HEK293 (cell line): Measurements from ENCODE around the gene PHF5A.

Experiments used
- CTCF ChIA-PET: fragments of 350-600 bp; formaldehyde crosslinking; extraction: SDS; loops from one replicate; lab custom pipeline; 2021; ENCODE audit warnings: antibody characterized with exemption; lab: Yijun Ruan, JAX
- POLR2A ChIA-PET: fragments of 300-600 bp; formaldehyde crosslinking; extraction: SDS; loops from one replicate; lab custom pipeline; 2020; ENCODE audit warnings: antibody characterized with exemption, inconsistent platforms; lab: Yijun Ruan, JAX
- H3K27ac ChIP-seq: fragments of 200-500 bp; sonication (Bioruptor generic); 2 replicates; pipeline ENCODE4 v1.5.1; 2014; ENCODE audit warnings: low read depth, low read length, control low read depth, inconsistent platforms; ENCODE audit errors: extremely low read depth
- H3K36me3 ChIP-seq, 2 experiments: fragments of 200-500 bp in 1 of 2; sonication (Bioruptor generic) in 1 of 2; 1 replicate in 1 of 2; 2 replicates in 1 of 2; pipeline ENCODE4 v1.5.1; 2014 to 2017; ENCODE audit warnings: inconsistent platforms in 2 of 2, low read length in 2 of 2; ENCODE audit not compliant: control insufficient read depth in 2 of 2, insufficient read depth in 1 of 2
- H3K4me1 ChIP-seq: fragments of 200-500 bp; sonication (Bioruptor generic); 2 replicates; pipeline ENCODE4 v1.5.1; 2014; ENCODE audit warnings: mild to moderate bottlenecking, low read length, inconsistent platforms; ENCODE audit not compliant: control insufficient read depth, insufficient read depth
- H3K4me3 ChIP-seq: 2 replicates; pipeline ENCODE4 v1.5.1; 2011; ENCODE audit warnings: low read depth, mild to moderate bottlenecking, control low read depth, low read length, moderate library complexity
- H3K9me3 ChIP-seq: fragments of 200-500 bp; sonication (Bioruptor generic); 2 replicates; pipeline ENCODE4 v1.5.1; 2014; ENCODE audit warnings: low read depth, low read length, inconsistent platforms; ENCODE audit not compliant: control insufficient read depth, insufficient read depth
- EGR2 ChIP-seq: fragments of 450-650 bp; formaldehyde crosslinking; IDR thresholded peaks from 2 replicates; pipeline ENCODE4 v1.5.1; 2016; ENCODE audit warnings: low read depth, missing biosample characterization, missing genetic modification characterization
- GFI1B ChIP-seq: fragments of 450-650 bp; formaldehyde crosslinking; IDR thresholded peaks from 2 replicates; pipeline ENCODE4 v1.5.1; 2016; ENCODE audit warnings: missing biosample characterization, missing genetic modification characterization
- GLIS2 ChIP-seq: fragments of 450-650 bp; formaldehyde crosslinking; IDR thresholded peaks from 2 replicates; pipeline ENCODE4 v1.5.1; 2016; ENCODE audit warnings: missing biosample characterization, missing genetic modification characterization
- INSM2 ChIP-seq: fragments of 450-650 bp; formaldehyde crosslinking; IDR thresholded peaks from 2 replicates; pipeline ENCODE4 v1.5.1; 2016; ENCODE audit warnings: missing biosample characterization, missing genetic modification characterization
- PATZ1 ChIP-seq: fragments of 450-650 bp; formaldehyde crosslinking; IDR thresholded peaks from 2 replicates; pipeline ENCODE4 v1.5.1; 2016; ENCODE audit warnings: missing biosample characterization, missing genetic modification characterization
- PRDM1 ChIP-seq: fragments of 450-650 bp; formaldehyde crosslinking; IDR thresholded peaks from 2 replicates; pipeline ENCODE4; 2016; ENCODE audit warnings: missing biosample characterization, missing genetic modification characterization
- PRDM10 ChIP-seq: fragments of 450-650 bp; formaldehyde crosslinking; IDR thresholded peaks from 2 replicates; pipeline ENCODE4 v1.5.1; 2016; ENCODE audit warnings: missing biosample characterization, missing genetic modification characterization
- SP2 ChIP-seq: fragments of 450-650 bp; formaldehyde crosslinking; IDR thresholded peaks from 2 replicates; pipeline ENCODE4 v1.5.1; 2016; ENCODE audit warnings: missing biosample characterization, missing genetic modification characterization
- TRIM28 ChIP-seq: IDR thresholded peaks from 2 replicates; pipeline ENCODE4 v1.6.1; 2011; ENCODE audit warnings: low read length, control low read depth, borderline replicate concordance
- ZFP37 ChIP-seq: fragments of 450-650 bp; formaldehyde crosslinking; IDR thresholded peaks from 2 replicates; pipeline ENCODE4 v1.5.1; 2016; ENCODE audit warnings: missing biosample characterization, missing genetic modification characterization
- ZFP69B ChIP-seq: fragments of 450-650 bp; formaldehyde crosslinking; IDR thresholded peaks from 2 replicates; pipeline ENCODE4 v1.5.1; 2016; ENCODE audit warnings: missing biosample characterization, missing genetic modification characterization
- ZNF148 ChIP-seq: fragments of 450-650 bp; formaldehyde crosslinking; IDR thresholded peaks from 2 replicates; pipeline ENCODE4 v1.5.0; 2017; ENCODE audit warnings: missing biosample characterization, missing genetic modification characterization, borderline replicate concordance
- ZNF169 ChIP-seq: fragments of 450-650 bp; formaldehyde crosslinking; IDR thresholded peaks from 2 replicates; pipeline ENCODE4 v1.5.1; 2016; ENCODE audit warnings: missing biosample characterization, missing genetic modification characterization
- ZNF221 ChIP-seq: fragments of 450-650 bp; formaldehyde crosslinking; IDR thresholded peaks from 2 replicates; pipeline ENCODE4 v1.5.1; 2017; ENCODE audit warnings: missing biosample characterization, missing genetic modification characterization, borderline replicate concordance
- ZNF24 ChIP-seq: fragments of 450-650 bp; formaldehyde crosslinking; IDR thresholded peaks from 2 replicates; pipeline ENCODE4 v1.5.1; 2016; ENCODE audit warnings: missing biosample characterization, missing genetic modification characterization
- ZNF266 ChIP-seq: fragments of 450-650 bp; formaldehyde crosslinking; IDR thresholded peaks from 2 replicates; pipeline ENCODE4 v1.5.1; 2016; ENCODE audit warnings: missing biosample characterization, missing genetic modification characterization, low read depth
- ZNF335 ChIP-seq: fragments of 450-650 bp; formaldehyde crosslinking; conservative IDR thresholded peaks from 2 replicates; pipeline ENCODE4 v1.5.1; 2016; ENCODE audit warnings: missing biosample characterization, missing genetic modification characterization
- ZNF350 ChIP-seq: fragments of 450-650 bp; formaldehyde crosslinking; IDR thresholded peaks from 2 replicates; pipeline ENCODE4 v1.5.0; 2017; ENCODE audit warnings: missing biosample characterization, mild to moderate bottlenecking, missing genetic modification characterization
- ZNF354C ChIP-seq: fragments of 450-650 bp; formaldehyde crosslinking; IDR thresholded peaks from 2 replicates; pipeline ENCODE4 v1.5.1; 2016; ENCODE audit warnings: missing biosample characterization, missing genetic modification characterization, low read depth, borderline replicate concordance
- ZNF530 ChIP-seq: fragments of 450-650 bp; formaldehyde crosslinking; IDR thresholded peaks from 2 replicates; pipeline ENCODE4 v1.5.1; 2016; ENCODE audit warnings: low read depth, missing biosample characterization, missing genetic modification characterization
- ZNF560 ChIP-seq: fragments of 450-650 bp; formaldehyde crosslinking; IDR thresholded peaks from 2 replicates; pipeline ENCODE4 v1.5.1; 2017; ENCODE audit warnings: missing biosample characterization, missing genetic modification characterization, borderline replicate concordance
- ZNF658 ChIP-seq: fragments of 450-650 bp; formaldehyde crosslinking; IDR thresholded peaks from 2 replicates; pipeline ENCODE4; 2016; ENCODE audit warnings: missing biosample characterization, missing genetic modification characterization
- ZNF692 ChIP-seq: fragments of 450-650 bp; formaldehyde crosslinking; IDR thresholded peaks from 2 replicates; pipeline ENCODE4 v1.5.1; 2016; ENCODE audit warnings: missing biosample characterization, missing genetic modification characterization
- ZNF707 ChIP-seq: fragments of 450-650 bp; formaldehyde crosslinking; IDR thresholded peaks from 2 replicates; pipeline ENCODE4 v1.5.1; 2016; ENCODE audit warnings: missing biosample characterization, missing genetic modification characterization

Gene PHF5A

GRCh38 chr22:41444360-41445128 lies 23.9 kb downstream of the PHF5A start (continued):
- TF ChIP-seq ZNF530 (tag by site-specific recombination) (no peak), ZNF560 (tag by site-specific recombination) (no peak), ZFP69B (tag by site-specific recombination) (peak; percentile 96), SP2 (tag by site-specific recombination) (peak; percentile 71), ZNF335 (tag by site-specific recombination) (peak; percentile 94), PRDM10 (tag by site-specific recombination) (peak; percentile 66), ZNF169 (tag by site-specific recombination) (no peak), GLIS2 (peak; percentile 8; the same call in 1 of the 2 replicates), PATZ1 (peak; percentile 98), ZNF221 (tag by site-specific recombination) (0 out of 2 replicates have a peak, but pooled peaks have one; percentile 78), EGR2 (tag by site-specific recombination) (peak; percentile 74), PRDM1 (tag by site-specific recombination) (peak; percentile 96)

GRCh38 chr22:41442240-41442792 lies 26.2 kb downstream of the PHF5A start:
- POLR2A ChIA-PET, result interaction anchor here (0.5 to 8.3 kb wide), 5 partner anchors 14 to 394 kb away, joined by 3 to 214 read pairs (median 6); partner anchors contain the start of genes ACO2, PHF5A, RANGAP1 and TEF
- Histone ChIP-seq H3K4me1 (peaks cover 3% of the 10 kb centered on the region), H3K27ac (peak overlapping the region; percentile 34; the same call in 1 of the 2 replicates), H3K9me3 (no peaks in the 10 kb centered on the region), H3K36me3 (peaks cover 14 to 65% of the 10 kb centered on the region in 2 experiments), H3K4me3 (no peak overlapping the region)
- CTCF ChIA-PET, result interaction anchor here (0.6 to 5.3 kb wide), 4 partner anchors 23 to 76 kb away, joined by 3 to 33 read pairs (median 10); no protein-coding TSS in a partner anchor
- TF ChIP-seq ZNF354C (no peak), ZNF24 (no peak), ZNF350 (tag by site-specific recombination) (no peak), ZNF148 (tag by site-specific recombination) (no peak), INSM2 (tag by site-specific recombination) (no peak), TRIM28 (no peak), ZFP37 (tag by site-specific recombination) (no peak), GFI1B (tag by site-specific recombination) (no peak), ZNF707 (tag by site-specific recombination) (no peak), ZNF266 (tag by site-specific recombination) (no peak), ZNF692 (tag by site-specific recombination) (no peak), ZNF658 (tag by site-specific recombination) (no peak)
